Peyer's patch (tissue), 4 donors: Measurements from ENCODE around the gene STX16.
A peak's percentile ranks its signal among the peaks of the same experiment; 100 is the strongest.

Experiments used
- CTCF ChIP-seq, 6 experiments: fragments of 450-650 bp in 4 of 6; fragments of 200-600 bp in 2 of 6; sonication (generic) in 1 of 6; IDR thresholded peaks; one replicate each; pipeline ENCODE4 v1.5.1; 2017 to 2019; ENCODE audit warnings: antibody characterized with exemption in 6 of 6, mild to moderate bottlenecking in 3 of 6, moderate library complexity in 1 of 6
- POLR2A ChIP-seq, 2 donors: fragments of 450-650 bp; IDR thresholded peaks; one replicate each; pipeline ENCODE4 v1.5.1; 2017; ENCODE audit warnings: antibody characterized with exemption in 2 of 2, mild to moderate bottlenecking in 2 of 2, moderate library complexity in 2 of 2

- TF ChIP-seq CTCF (IDR thresholded peaks at IDR 0.05) (peak in 2 of 6 experiments; percentile 10 to 11), POLR2A (IDR thresholded peaks at IDR 0.05) (peak; percentile 10 to 60)
Observed at GRCh38 chr20:58651946-58652605, 993 bp downstream of the STX16 start.
